AG09319 (cell line): ENCODE data around the gene UVSSA.
"Not testable (repeated sequence)": the region's sequence is repeated elsewhere in the genome, so short reads cannot be mapped to it uniquely, and the experiment has no call there.

ENCODE experiments used
- DNase-seq: peaks from one replicate; pipeline ENCODE4 v3.0.0-alpha.2; 2010; ENCODE audit warnings: low read depth; ENCODE audit errors: extremely low read depth
- TF ChIP-seq, protein P1 (sequence below): IDR thresholded peaks from 2 replicates; pipeline ENCODE4 v1.5.1; 2011; ENCODE audit warnings: low read depth, mild to moderate bottlenecking, inconsistent platforms, low read length, moderate library complexity

The UVSSA gene

DNA sequence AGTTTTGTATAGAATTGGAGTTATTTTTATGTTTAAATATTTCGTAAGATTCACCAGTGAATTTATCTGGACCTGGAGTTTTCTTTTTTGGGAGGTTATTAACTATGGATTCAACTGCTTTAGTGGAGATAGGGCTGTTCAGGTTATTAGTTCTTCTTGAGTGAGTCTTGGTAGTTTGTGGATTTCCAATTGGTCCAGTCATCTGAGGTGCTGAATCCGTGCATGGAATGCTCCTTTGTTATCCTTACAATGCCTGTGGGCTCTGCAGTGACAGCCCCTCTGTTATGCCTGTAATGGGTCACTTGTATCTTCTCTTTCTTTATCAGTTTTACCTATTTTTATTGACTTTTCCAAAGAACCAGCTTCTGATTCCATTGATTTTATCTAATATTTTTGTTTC, 74.6 kb downstream of the UVSSA start:
- TF ChIP-seq, protein P1, sequence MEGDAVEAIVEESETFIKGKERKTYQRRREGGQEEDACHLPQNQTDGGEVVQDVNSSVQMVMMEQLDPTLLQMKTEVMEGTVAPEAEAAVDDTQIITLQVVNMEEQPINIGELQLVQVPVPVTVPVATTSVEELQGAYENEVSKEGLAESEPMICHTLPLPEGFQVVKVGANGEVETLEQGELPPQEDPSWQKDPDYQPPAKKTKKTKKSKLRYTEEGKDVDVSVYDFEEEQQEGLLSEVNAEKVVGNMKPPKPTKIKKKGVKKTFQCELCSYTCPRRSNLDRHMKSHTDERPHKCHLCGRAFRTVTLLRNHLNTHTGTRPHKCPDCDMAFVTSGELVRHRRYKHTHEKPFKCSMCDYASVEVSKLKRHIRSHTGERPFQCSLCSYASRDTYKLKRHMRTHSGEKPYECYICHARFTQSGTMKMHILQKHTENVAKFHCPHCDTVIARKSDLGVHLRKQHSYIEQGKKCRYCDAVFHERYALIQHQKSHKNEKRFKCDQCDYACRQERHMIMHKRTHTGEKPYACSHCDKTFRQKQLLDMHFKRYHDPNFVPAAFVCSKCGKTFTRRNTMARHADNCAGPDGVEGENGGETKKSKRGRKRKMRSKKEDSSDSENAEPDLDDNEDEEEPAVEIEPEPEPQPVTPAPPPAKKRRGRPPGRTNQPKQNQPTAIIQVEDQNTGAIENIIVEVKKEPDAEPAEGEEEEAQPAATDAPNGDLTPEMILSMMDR, result no peak
- no peak for DNase-seq

DNA sequence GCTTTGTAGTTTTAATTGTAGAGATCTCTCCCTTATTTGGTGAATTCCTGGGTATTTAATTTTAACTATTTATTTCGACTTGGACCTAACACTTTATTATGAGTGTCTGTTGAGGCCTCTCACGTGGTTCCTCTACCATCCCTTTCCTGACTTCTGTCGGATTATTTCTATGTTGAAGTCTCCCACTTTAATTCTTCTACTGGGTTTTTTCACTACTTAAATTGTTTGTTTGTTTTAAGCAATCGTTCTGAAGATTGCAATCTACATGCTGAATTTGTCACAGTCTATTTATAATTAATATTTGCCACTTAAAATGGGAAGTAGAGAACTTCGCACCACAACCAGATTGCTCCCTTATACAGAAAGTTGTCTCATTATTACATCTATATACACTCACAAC, 80.0 kb downstream of the UVSSA start:
- no peak for DNase-seq
- TF ChIP-seq, protein P1, result no peak

DNA sequence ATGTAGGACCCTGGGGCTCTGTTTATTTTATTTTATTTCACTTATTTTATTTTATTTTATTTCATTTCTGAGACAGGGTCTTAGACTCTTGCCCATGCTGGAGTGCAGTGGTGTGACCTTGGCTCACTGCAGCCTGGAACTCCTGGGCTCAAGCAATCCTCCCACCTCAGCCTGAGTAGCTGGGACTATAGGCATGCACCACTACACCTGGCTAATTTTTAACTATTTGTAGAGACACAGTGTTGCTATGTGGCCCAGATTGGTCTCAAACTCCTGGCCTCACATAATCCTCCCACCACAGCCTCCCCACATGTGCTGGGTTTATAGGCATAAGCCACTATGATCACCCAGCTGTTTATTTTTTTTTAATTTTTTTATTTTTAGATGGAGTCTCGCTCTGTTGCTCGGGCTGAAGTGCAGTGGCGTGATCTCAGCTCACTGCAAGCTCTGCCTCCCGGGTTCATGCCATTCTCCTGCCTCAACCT, 96.7 kb downstream of the UVSSA start:
- not testable (repeated sequence) for DNase-seq
